ENCODE measurements around the gene DNAJC8.

DNAJC8 gene

DNA sequence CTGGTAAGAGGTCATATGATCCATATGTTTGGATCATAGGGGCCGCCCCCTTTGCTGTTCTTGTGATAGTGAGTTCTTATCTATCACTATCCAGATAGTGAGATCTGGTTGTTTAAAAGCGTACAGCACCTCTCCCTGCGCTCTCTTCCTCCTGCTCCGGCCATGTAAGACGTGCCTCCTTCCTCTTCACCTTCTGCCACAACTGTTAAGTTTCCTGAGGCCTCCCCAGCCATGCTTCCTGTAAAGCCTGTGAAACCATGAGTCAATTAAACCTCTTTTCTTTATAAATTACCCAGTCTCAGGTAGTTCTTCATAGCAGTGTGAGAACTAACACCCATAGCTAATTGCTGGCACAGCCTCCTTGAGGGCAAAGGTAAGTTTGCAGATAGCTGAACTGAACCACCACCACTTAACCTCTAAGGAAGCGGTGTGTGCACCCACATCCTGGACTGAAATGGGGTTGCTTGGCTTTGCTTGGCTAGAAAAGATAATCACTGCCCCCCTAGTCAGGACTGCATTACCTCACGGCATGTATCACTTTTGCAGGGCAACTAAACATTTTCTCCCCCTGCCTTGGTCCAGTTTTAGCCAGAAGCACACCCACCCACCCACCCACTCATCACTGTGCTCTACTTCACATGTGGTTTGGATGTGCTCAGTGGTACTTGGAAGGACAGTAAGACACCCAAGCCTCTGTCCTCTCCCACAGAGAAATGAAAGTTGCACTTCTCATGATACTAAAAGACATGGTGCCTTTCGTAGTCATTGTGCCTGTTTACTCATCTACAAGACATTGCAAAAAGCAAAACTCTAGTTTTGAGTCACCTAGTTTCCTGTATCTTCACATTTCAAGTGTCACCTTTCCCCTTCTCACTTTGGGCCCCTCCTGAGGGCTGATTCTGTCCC lies 33.2 kb downstream of the DNAJC8 start:
- no peak for DNase-seq

DNA sequence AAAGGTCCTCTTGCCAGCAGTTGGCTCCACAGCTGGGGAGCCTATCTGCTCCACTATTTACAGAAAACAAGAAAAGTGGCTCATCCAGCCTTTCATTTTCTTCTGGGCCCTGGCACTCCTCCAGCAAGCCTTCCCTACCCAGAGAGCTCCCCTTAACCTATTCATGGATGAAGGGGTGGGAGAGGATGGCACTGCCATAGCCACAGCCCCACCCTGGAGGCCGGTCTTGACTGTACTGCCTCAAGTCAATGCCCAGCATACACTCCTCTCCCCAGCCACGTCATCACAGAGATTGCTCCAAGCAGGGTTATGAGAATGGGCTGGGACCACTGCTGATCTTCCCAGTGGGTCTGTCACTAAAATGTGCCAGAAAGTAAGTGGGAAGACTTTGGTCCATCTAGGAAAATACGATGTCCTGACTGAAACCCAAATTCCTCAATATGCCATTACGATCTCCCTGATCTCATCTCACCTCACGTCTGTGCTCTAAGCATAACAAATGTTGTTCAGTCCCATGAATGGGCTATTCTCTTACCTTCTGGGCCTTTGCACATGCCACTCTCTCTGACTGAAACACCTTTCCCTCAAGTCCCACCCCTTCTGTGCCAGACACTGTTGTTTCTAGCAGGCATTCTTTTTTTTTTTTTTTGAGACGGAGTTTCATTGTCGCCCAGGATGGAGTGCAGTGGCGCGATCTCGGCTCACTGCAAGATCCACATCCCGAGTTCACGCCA lies 35.0 kb downstream of the DNAJC8 start:
- no peak for DNase-seq

DNA sequence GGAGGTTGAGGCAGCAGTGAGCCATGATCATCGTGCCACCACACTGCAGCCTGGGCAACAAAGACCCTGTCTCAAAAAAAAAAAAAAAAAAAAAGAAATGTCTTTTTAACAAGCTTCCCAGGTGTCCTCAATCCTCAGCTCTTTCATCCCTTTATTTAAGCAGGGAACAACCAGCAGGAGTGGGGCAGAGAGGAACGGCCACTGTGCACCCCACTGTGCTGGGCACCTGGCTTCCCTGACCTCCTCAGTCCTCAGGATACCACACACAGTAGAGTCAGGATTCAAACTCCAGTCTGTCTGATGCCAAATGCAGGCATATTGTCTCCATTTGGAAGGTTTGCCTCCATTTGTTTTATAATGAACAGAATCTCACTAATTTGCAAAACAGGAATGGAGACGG lies 36.5 kb downstream of the DNAJC8 start:
- DNase-seq = no peak

DNA sequence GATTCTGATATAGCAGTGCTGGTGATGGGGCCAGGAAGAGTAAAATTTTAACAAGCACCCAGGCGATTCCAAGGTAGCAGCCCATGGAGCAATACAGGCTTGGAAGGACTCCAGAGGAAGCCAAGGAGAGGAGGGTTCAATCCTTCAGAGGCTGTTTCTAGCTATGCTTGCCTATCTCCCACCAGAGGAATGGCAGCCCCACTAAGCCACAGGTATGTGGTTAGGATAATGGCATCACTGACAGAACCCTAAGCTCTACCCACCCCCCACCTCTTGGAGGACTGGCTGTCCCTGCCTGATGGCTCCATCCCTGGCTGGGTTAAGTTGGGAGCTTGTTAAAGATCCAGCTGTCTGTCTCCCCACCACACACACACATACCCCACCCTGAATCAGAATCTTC lies 37.0 kb downstream of the DNAJC8 start:
- DNase-seq = peak; percentile 51

DNA sequence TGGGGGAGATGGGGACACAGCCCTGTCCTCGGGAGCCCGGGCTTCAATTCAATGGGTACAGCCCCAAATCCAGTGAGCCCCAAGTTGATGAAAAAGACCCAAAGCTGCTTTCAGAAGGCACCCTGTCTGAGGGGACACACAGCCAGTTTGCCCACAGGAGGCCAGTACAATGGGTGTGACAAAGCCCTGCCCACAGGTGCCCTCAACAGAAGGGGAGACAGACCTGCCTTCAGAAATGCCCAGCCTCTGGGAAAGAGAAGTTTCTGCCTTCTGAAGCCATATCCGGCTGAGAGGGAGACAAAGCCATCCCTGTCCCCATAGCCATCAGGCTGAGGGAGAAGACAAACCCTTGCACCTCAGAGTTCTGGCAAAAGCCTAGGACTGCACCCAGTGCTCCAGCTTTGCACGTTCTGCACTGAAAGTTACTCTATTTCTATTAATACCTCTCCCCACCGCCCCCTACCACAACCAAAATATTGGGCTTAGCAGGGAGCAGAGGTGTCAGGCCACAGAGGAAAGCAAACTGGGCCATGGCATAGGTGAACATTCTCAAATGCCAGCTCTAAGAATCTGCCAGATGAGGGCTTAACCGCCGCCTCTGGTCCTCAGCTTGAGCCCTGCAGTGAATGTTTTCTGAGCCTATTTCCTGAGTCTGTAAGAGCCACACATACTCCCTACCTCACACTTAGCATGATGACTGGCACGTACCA lies 38.3 kb downstream of the DNAJC8 start:
- DNase-seq = peak; percentile 17

DNA sequence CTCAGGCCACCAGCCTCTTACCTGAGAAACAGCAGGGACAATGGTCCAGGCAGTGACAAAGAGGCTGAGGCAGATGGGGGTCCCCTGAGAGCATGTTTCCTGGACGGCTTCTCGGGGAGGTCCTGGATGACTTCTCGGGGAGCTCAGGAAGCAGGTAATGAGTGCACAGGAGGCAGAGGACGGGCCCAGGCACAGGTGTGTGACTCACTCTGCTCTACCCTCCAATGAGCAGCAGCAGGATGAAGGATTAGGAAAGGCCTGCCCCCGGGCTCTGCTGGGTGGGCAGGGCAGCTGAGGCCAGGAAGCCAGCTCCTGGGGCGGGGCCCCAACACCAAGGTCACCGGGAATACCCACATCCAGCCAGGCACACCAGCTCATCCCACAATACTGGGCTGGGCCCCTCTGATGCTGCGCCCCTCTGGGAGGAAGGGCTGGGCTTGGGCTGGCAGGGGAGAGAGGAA lies 39.1 kb downstream of the DNAJC8 start:
- peak; percentile 60 for DNase-seq

DNA sequence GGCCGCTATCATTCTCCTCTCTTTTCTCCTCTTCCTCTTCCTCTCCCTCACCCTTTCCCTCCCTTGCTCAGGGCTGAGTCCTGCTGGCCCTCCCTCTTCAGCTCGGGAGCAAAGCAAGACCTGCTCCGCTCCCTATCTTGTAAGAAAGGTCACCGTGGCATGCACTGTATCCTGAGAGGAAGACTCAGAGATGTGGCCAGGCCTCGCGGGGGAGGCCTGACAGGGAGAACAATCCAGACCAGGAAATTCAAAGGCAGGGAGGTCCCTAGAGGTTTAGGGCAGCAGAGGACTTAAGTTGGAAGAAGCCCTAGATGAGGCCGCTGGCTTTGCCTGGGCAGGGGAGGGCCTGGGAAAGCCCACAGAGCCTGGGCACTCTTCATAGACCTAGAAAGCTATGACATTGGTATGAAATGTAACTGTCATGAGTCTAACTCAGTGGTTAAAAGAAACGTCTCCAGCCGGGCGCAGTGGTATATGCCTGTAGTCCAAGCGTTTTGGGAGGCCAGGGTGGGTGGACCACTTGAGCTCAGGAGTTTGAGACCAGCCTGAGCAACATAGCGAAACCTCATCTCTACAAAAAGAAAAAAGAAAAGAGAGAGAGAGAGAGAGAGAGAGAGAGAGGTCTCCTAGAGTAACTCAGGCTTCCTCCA lies 41.7 kb downstream of the DNAJC8 start:
- peak; percentile 57 for DNase-seq

DNA sequence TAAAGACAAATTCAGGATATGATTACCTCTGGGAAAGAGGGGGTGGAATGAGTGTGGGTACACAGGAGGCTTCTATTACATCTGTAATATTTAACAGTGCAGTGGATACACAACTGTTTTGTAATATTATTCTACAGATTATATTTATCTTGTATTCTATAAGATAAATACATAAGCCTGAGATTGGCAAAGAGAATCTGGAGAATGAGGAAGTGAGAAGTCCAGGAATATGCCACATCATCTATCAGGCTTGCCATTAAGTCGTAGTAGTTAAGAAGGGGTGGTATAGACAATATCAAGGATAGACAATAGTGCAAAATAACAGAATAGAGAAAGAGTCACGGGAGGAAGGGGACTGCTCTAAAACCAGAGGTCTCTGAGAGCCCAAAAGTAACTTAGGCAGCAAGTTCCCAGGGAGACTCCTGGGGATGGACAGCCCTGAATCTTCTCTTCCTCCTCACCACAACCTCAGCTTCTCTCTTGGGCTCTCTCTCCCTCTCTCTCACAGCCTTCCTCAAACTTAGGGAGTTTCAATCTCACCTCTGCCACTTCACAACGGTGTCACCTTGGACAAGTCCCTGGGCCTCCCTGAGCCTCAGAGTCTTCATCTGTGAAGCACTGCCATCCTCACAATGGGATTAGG lies 42.4 kb downstream of the DNAJC8 start:
- no peak for DNase-seq

DNA sequence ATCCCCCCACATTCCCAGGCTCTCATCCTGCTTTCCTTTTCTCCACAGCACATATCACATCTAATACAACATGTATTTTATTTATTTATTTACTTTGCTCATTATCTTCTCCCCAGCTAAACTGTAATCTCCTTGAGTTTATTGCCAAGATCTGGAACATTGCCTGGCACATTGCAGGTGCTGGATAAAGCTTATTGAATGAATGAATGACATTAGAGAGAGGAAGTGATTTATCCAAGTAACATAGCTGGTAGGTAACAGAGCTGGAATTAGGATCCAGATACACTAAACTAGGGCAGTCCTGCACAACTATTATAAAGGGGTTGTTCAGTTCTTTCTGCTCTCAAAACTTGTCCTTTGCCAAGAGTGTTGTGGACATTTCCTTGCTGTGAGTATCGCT lies 47.8 kb downstream of the DNAJC8 start:
- DNase-seq = no peak

DNA sequence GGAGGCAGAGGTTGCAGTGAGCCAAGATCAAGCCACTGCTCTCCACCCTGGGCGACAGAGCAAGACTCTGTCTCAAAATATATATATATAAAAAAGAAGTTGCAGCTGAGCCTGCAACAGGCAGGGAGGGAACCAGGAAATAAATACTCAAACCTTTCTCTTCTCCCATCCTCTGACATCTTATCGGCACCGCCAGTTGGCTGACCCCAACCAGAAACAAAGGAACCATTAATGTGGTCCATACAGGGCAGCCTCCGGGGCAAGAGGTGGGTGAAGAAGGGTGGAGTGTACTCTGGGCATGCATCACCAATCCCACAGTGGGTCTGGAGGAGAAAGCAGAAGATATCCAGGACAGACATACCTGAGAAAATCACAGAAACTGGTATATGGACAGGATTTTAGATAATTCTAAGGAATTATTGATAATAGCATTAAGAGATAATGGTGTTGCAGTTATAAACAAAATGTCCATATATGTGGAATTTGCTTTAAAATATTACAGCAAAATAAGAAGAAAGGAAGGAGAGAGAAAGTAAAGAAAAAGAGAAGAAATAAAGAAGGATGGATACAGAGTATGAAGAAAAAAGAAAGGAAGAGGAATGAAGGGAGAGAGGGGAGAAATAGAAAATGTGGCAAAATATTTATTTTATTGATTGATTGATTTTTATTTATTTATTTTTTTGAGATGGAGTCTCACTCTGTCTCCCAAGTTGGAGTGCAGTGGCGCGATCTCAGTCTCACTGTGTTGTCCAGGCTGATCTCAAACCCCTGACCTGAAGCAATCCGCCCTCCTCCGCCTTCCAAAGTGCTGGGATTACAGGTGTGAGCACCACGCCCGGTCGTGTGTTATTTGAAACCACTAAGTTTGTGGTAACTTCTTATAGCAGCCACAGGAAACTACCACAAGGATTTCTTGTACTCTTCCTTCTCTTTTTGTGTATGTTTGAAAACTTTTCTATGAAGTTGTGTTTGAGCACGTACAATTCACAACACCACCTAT lies 52.2 kb downstream of the DNAJC8 start:
- DNase-seq = peak; percentile 10

DNA sequence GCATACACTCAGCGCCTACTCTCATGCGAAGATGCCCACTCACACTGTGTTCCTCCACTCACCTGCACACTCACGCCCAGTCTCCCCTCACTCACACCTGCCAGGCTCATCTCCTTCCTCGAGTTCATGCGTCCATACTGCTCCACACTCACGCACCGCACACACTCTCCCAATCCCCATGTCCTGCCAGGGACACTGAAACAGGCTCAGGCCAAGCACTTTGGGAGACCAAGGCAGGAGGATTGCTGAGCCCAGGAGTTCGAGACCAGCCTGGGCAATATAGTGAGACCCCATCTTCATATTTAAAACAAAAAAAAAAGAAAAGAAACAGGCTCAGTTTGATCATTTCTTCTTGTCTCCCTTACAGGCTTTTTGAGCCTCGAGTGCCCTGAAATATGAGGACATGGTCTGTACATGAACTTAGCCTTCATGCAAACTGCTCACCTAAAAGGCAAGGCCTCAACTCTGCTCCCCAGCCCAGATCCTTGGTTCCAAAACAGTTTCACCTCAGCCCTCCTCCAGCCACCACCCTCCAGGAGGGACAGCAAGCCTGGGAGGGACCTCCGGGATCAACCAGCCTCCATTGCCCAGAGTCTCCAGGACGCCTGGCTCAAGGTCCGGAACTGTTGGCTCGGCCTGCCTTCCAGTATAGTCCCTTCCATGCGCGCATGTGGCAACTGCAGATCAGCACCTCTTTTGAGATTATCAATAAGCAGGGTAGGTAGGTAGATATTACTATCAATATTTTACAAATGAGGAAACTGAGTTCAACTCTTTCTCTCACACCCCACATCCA lies 53.9 kb downstream of the DNAJC8 start:
- no peak for DNase-seq

DNA sequence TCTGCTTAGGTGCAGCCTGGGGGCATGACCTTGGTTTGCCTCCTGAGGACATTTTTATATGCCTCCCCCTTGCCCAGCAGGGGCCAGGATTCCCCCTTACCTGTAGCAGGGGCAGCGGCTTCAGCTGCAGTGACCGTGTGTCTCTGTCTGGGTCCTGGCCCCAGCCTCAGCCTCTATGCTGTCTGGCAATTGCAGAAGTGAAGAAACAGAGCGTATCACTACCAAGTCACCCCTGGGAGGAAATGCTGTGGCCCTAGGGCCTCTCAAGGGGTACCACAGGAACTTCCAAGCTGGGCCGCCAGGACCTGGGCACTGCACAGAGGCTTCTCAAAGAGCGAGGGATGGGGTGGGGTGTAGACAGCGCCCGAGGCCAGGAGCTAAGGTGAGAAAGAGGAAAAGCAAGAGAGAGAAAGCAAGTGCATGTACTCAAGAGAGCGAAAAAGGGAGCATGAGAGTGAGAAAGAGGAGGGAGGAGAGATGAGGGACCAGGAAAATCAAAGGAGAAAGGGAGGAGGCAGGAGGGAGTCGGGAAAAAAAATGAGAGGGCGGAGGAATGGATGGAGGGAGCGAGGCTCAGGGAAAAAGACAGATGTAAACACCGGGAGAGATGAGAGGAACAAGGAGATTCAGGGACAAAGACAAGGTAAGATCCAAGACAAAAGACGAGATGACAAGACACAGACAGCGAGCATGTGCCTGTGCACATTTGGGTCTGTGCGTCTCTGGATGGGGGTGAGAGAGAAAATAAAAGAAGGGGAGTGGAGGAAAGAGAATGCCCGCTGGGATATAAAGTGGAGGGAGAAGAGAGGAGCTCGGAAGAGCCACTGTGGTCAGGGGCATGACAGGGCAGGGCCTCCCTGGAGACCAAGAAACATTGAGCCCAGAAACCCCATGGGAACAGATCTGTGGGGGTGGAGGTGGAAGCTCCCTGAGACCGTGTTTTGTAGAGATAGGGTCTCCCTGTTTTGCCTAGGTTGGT lies 56.0 kb downstream of the DNAJC8 start, which contains the start of gene PTAFR:
PTAFR (minus strand) TSS at position 199 of the 979 bp plus-strand sequence. CDS start 25,669 bp downstream, outside the sequence.
- DNase-seq = no peak

DNA sequence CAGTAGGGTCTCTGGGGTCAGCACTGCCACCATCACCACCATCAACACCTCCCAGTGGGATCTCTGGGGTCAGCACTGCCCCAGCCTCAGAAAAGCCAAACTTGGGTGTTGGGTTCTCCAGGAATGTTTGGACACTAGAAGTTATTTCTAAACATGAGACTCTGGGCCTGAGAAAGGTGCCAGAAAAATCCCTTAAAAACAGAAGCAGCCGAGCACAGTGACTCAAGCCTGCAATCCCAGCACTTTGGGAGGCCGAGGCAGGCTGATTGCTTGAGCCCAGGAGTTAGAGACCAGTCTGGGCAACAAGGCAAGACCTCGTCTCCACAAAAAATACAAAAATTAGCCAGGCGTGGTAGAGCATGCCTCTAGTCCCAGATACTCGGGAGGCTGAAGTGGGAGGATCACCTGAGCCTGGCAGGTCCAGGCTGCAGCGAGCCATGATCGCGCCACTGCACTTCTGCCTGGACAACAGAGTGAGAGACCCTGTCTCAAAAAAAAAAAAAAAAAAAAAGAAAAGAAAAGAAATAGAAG lies 56.8 kb downstream of the DNAJC8 start:
- DNase-seq = no peak

DNA sequence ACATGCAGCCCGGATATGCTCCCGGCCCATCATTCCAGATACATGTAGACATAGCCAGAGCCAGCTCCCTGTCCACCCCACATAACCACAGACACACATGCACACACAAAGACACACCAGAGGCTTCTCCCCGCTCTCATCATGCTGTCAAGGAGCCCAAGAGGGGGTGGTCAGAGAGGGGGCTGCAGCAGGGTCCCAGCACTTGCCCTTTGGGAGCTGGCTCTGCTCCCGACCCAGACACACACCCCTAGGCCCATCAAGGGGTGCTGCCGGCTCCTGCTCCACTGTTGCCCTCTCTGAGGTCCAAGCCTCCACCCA lies 58.9 kb downstream of the DNAJC8 start:
- no peak for DNase-seq

DNA sequence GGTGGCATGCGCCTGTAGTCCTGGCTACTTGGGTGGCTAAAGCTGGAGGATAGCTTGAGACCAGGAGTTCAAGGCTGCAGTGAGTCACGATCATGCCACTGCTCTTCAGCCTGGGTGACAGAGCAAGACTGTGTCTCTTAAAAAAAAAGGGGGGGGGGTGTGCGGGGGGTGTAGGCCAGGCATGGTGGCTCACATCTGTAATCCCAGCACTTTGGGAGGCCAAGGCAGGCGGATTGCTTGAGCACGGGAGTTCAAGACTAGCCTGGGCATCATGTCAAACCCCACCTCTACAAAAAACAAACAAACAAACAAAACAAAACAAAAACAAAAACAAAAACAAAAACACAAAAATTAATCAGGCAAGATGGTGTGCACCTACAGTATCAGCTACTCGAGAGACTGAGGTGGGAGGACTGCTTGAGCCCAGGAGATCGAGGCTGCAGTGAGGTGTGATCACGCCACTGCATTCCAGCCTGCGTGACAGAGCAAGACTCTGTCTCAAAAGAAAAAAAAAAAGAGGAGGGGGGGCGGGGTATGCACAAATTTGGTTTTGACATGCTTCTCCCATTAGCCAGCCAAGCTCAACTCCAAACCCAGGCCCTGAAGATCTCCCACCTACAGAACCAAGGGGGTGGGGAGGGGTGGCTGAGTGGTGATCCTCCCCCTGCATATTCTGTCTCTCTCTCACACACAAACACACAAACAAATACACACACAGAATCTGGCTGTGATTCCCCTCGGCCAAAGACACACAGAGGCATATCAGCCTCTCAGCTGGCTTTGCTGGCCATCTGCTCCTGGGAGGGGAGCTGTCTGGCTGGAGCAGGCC lies 59.5 kb downstream of the DNAJC8 start:
- DNase-seq = peak; percentile 81

DNA sequence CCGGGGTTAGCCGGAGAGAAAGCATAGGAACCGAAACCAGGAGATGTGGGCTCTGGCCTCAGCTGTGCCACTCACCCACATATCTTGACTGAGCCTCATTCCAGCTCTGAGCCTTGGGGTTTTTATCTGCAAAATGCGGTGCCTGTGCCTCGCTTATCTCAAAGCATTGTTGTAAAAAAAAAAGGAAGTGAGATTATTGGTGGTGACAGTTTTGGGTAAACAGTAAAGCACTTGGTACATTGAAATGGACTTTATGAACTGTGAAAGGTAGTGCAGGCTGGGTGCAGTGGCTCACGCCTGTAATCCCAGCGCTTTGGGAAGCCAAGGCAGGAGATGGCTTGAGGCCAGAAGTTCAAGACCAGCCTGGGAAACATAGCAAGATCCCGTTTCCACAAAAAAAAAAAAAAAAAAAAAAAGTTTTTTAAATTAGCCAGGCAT lies 60.1 kb downstream of the DNAJC8 start:
- DNase-seq = no peak

DNA sequence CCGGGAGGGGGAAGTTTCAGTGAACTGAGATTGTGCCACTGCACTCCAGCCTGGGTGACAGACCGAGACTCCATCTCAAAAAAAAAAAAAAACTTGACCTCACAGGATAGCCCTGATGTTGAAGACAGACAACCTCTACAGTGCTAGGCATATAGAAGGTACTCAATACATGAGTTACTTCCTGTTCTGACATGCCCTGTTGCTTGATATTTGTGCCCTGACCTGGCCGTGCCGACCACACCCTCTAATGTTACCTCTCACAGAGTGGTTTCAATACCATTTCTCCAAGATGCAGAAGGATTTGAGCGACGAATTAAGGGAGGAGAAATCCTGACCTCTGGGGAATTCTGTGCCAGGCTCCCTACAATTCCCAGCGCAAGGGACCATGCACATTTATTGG lies 61.6 kb downstream of the DNAJC8 start:
- no peak for DNase-seq
